Retina (tissue), 1 donor: ENCODE data around the gene MVB12B.
A peak's percentile ranks its signal among the peaks of the same experiment; 100 is the strongest.
"Not testable (repeated sequence)": the region's sequence is repeated elsewhere in the genome, so short reads cannot be mapped to it uniquely, and the experiment has no call there.

Experiments used
- DNase-seq: peaks from one replicate; pipeline ENCODE4 v3.0.0-alpha.2; 2016

The MVB12B gene

GRCh38 chr9:126549246-126550006, 222.8 kb downstream of the MVB12B start:
- no peak for DNase-seq

DNA sequence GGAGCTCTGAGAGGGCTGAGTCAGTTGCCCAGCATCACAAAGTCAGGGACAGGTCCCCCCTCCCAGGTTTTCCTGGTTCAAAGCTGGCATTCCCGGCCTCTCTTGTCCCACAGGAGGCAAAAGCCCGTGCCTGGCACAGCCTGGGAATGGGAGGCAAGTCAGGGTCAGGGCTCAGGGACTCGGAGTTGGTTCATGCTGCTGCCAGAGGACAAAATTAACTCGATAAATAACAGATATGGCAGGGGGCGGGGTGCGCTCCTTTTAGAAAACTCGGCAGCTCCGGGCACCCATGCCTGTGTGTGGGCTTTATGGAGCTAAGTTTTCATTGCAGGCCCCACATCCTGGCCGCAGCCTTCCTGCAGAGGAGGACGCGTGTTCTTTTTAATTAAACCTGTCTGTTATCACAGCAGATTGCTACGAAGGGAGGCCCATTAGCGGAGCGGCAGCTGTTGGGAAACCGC, 224.3 kb downstream of the MVB12B start:
- DNase-seq, result peak; percentile 56

GRCh38 chr9:126551812-126552211, 225.2 kb downstream of the MVB12B start:
- no peak for DNase-seq

DNA sequence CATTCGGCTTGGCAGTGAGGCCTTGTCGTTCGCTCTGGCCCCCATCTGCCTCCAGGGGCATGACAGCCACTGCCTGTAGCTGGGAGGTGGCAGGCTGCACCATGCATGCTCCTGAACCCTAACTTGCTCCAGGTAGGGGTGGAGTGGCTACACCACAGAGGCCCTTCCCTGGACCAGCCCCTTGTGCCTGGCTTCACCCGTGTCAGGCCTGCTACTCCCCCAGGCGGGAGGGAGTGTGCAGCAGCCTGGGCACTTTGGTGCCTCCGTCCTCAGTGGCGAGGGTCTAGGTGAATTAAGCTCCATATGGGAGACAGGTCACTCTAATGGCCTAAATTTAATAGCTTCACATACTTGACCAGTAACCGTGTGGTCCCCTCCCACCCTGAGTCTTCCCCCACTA, 227.7 kb downstream of the MVB12B start:
- no peak for DNase-seq

DNA sequence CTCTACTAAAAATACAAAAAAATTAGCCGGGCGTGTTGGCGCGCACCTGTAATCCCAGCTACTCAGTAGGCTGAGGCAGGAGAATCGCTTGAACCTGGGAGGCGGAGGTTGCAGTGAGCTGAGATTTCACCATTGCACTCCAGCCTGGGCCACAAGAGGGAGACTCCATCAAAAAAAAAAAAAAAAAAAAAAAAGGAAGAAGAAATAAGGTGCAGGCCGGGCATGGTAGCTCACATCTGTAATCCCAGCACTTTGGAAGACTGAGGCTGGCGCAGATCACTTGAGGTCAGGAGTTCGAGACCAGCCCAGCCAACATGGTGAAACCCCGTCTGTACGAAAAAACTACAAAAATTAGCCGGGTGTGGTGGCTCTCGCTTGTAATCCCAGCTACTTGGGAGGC, 228.8 kb downstream of the MVB12B start:
- not testable (repeated sequence) for DNase-seq
